SK-N-SH (cell line): ENCODE results near the gene SCAMP2. TPM values are rescaled to one million over a fixed set of nuclear protein-coding genes. Genes with fewer than 3 reads are reported as not detected.

Source experiments
- CTCF ChIA-PET: fragments of 300-600, 350-600 bp; formaldehyde crosslinking; extraction: SDS; loops from one replicate; lab custom pipeline; 2021; lab: Yijun Ruan, JAX
- POLR2A ChIA-PET: fragments of 350-600 bp; sonication (Branson Sonifier 250); formaldehyde crosslinking; extraction: SDS; loops from one replicate; lab custom pipeline; 2020; ENCODE audit warnings: antibody characterized with exemption, inconsistent platforms; lab: Yijun Ruan, JAX
- DNase-seq: peaks from one replicate; pipeline ENCODE4 v3.0.0; 2012
- H2AFZ ChIP-seq: fragments of 200-600 bp; sonication (generic); 2 replicates; pipeline ENCODE4 v1.8.1; 2016; ENCODE audit warnings: antibody characterized with exemption, mild to moderate bottlenecking, low read depth
- H3F3A ChIP-seq: fragments of 200-600 bp; sonication (generic); replicated peaks from 2 replicates; pipeline ENCODE3; 2016; ENCODE audit warnings: antibody characterized with exemption, mild to moderate bottlenecking; ENCODE audit not compliant: insufficient read depth
- H3K27ac ChIP-seq, 2 experiments: fragments of 200-500 bp in 1 of 2; fragments of 200-600 bp in 1 of 2; sonication (Bioruptor generic) in 1 of 2; sonication (generic), shearing (Covaris generic) in 1 of 2; 2 replicates each; pipeline versions ENCODE4 v1.5.1 to v1.6.1; 2014 to 2016; ENCODE audit warnings: low read depth in 2 of 2, inconsistent platforms in 1 of 2, low read length in 1 of 2, mild to moderate bottlenecking in 1 of 2, mixed read lengths in 1 of 2
- H3K27me3 ChIP-seq: fragments of 200-600 bp; sonication (generic), shearing (Covaris generic); 2 replicates; pipeline ENCODE4 v1.6.1; 2016; ENCODE audit warnings: mixed run types; ENCODE audit not compliant: insufficient read depth
- H3K36me3 ChIP-seq, 2 experiments: fragments of 200-500 bp in 1 of 2; fragments of 200-600 bp in 1 of 2; sonication (Bioruptor generic) in 1 of 2; sonication (generic) in 1 of 2; replicated peaks in 1 of 2; 2 replicates each; pipeline versions ENCODE3 to v1.5.1; 2014 to 2016; ENCODE audit warnings: low read length in 1 of 2, mild to moderate bottlenecking in 1 of 2; ENCODE audit not compliant: insufficient read depth in 2 of 2, control insufficient read depth in 1 of 2
- H3K4me1 ChIP-seq, 2 experiments: fragments of 200-500 bp in 1 of 2; fragments of 200-600 bp in 1 of 2; sonication (Bioruptor generic) in 1 of 2; sonication (generic), shearing (Covaris generic) in 1 of 2; 2 replicates each; pipeline versions ENCODE4 v1.5.1 to v1.6.1; 2014 to 2016; ENCODE audit warnings: low read depth in 1 of 2, low read length in 1 of 2, mixed run types in 1 of 2; ENCODE audit not compliant: insufficient read depth in 2 of 2, control insufficient read depth in 1 of 2
- H3K4me2 ChIP-seq: fragments of 200-600 bp; sonication (generic), shearing (Covaris generic); 2 replicates; pipeline ENCODE4 v1.6.1; 2017; ENCODE audit warnings: mixed run types
- H3K4me3 ChIP-seq, 2 experiments: fragments of 200-500 bp in 1 of 2; fragments of 200-600 bp in 1 of 2; sonication (Bioruptor generic) in 1 of 2; sonication (generic), shearing (Covaris generic) in 1 of 2; 2 replicates each; pipeline versions ENCODE4 v1.5.1 to v1.8.1; 2014 to 2016; ENCODE audit warnings: low read depth in 2 of 2, inconsistent platforms in 1 of 2, low read length in 1 of 2, mild to moderate bottlenecking in 1 of 2, mixed read lengths in 1 of 2, moderate library complexity in 1 of 2
- H3K79me2 ChIP-seq: fragments of 200-600 bp; sonication (generic); 2 replicates; pipeline ENCODE4 v1.8.1; 2017; ENCODE audit warnings: mild to moderate bottlenecking; ENCODE audit not compliant: insufficient read depth
- H3K9ac ChIP-seq: fragments of 200-600 bp; sonication (generic); 2 replicates; pipeline ENCODE4 v1.6.1; 2017; ENCODE audit warnings: mixed run types
- H3K9me2 ChIP-seq: fragments of 200-600 bp; sonication (generic); 2 replicates; pipeline ENCODE4 v1.6.1; 2017; ENCODE audit warnings: mixed run types
- H3K9me3 ChIP-seq: fragments of 200-600 bp; sonication (generic); 2 replicates; pipeline ENCODE4 v1.6.1; 2017; ENCODE audit warnings: mixed run types, mild to moderate bottlenecking, moderate library complexity
- H4K20me1 ChIP-seq: fragments of 200-600 bp; sonication (generic); 2 replicates; pipeline ENCODE4 v1.6.1; 2017; ENCODE audit warnings: mild to moderate bottlenecking, mixed run types; ENCODE audit not compliant: insufficient read depth
- ELF1 ChIP-seq: IDR thresholded peaks from 2 replicates; pipeline ENCODE4 v1.4.0; 2012
- FOXJ3 ChIP-seq: sonication (generic); formaldehyde crosslinking; IDR thresholded peaks from 2 replicates; pipeline ENCODE4 v1.5.1; 2020; ENCODE audit warnings: mild to moderate bottlenecking, missing genetic modification reagents
- GABPA ChIP-seq: IDR thresholded peaks from 2 replicates; pipeline ENCODE4 v1.4.0; 2012; ENCODE audit warnings: low read depth, mild to moderate bottlenecking
- RXRA ChIP-seq: IDR thresholded peaks from 2 replicates; pipeline ENCODE4 v1.4.0; 2012; ENCODE audit warnings: low read depth, mild to moderate bottlenecking, borderline replicate concordance
- TEAD4 ChIP-seq: IDR thresholded peaks from 2 replicates; pipeline ENCODE4 v1.4.0; 2012; ENCODE audit warnings: mild to moderate bottlenecking, borderline replicate concordance; ENCODE audit not compliant: insufficient read depth
- WGBS: methylation state at CpG from one replicate; pipeline ENCODE4 v1.1.6; 2017; ENCODE audit warnings: low lambda C conversion rate; 5-methylcytosine and 5-hydroxymethylcytosine counted together
- polyA plus RNA-seq, 3 experiments: library from polyadenylated mRNA; depleted of rRNA; stranded (reverse); fragments of >200 nt; gene quantifications; 2 replicates each; pipeline ENCODE4 v1.2.3, GENCODE V29; 2012
- TF ChIP-seq, protein P1 (sequence below): fragments of 150-350 bp; IDR thresholded peaks from 2 replicates; pipeline ENCODE4 v1.6.1; 2017; ENCODE audit warnings: antibody characterized with exemption, low read length, low read depth, borderline replicate concordance
- TF ChIP-seq, protein P2 (sequence below): IDR thresholded peaks from 2 replicates; pipeline ENCODE4 v1.4.0; 2012; ENCODE audit warnings: low read depth
- TF ChIP-seq, protein P3 (sequence below): IDR thresholded peaks from 2 replicates; pipeline ENCODE4 v1.4.0; 2012; ENCODE audit warnings: low read depth, borderline replicate concordance

Gene SCAMP2
- polyA plus RNA-seq, 1 of the 3 experiments (the other 2 are of a cell fraction): 88.1 TPM

DNA sequence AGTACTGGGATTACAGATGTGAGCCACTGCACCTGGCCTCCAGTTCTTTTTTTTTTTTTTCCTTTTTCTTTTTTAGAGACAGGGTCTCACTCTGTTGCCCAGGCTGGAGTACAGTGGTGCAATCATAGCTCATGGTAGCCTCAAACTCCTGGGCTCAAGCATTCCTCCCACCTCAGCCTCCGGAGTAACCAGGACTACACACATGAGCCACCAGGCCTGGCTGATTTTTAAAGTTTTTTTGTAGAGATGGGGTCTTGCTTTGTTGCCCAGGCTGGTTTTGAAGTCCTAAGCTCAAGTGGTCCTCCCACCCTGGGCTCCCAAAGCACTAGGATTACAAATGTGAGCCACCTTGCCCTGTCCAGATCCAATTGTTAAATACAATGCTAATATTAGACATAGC lies 16.6 kb downstream of the SCAMP2 start:
- POLR2A ChIA-PET: no interaction called here
- 95% methylated on average over 1 of the region's 1 CpG for WGBS
- H3K27ac ChIP-seq: no peak overlapping the region
- H2AFZ ChIP-seq: no peak overlapping the region
- no peak overlapping the region for H3K4me2 ChIP-seq
- no peak overlapping the region for H3K9ac ChIP-seq
- no peaks in the 10 kb centered on the region for H3K9me3 ChIP-seq
- TF ChIP-seq RXRA (no peak), ELF1 (no peak), GABPA (no peak), FOXJ3 (CRISPR knock-in tag) (no peak)
- TF ChIP-seq, protein P1, sequence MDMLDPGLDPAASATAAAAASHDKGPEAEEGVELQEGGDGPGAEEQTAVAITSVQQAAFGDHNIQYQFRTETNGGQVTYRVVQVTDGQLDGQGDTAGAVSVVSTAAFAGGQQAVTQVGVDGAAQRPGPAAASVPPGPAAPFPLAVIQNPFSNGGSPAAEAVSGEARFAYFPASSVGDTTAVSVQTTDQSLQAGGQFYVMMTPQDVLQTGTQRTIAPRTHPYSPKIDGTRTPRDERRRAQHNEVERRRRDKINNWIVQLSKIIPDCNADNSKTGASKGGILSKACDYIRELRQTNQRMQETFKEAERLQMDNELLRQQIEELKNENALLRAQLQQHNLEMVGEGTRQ: no peak
- peaks cover 0 to 18% of the 10 kb centered on the region in 2 experiments; a peak in 1 of 4 replicates for H3K4me1 ChIP-seq
- no peak for DNase-seq
- H3K79me2 ChIP-seq: peaks cover 59% of the 10 kb centered on the region
- H3K4me3 ChIP-seq: no peak overlapping the region
- peaks cover 3 to 27% of the 10 kb centered on the region in 2 experiments for H3K36me3 ChIP-seq
- H3K9me2 ChIP-seq: no peaks in the 10 kb centered on the region
- no peaks in the 10 kb centered on the region for H3F3A ChIP-seq
- peaks cover 14% of the 10 kb centered on the region; the same call in 1 of the 2 replicates for H4K20me1 ChIP-seq
- no peaks in the 10 kb centered on the region for H3K27me3 ChIP-seq
- CTCF ChIA-PET: interaction anchor here (0.6 to 3.1 kb wide), 5 partner anchors 11 to 94 kb away, joined by 3 to 9 read pairs (median 5); partner anchors contain the start of gene ULK3

DNA sequence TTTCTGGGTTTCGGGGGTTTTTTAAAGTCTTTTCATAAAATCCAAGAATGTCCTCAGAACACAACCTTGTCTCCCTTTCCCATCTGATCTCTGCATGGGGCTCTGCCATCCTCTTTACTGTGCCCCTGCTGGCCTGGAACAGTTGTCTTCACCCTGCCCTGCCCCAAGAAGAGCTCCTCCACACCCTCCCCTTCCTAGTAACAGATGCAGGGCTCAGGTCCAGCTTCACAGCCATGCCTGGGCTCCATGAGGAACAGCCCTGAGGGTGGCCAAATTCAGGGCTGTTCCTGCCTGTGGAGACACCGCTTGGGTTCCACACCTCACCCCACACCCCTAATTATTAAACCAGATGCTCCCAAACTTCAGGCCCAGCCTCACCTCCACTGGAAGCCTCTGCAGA lies 17.3 kb downstream of the SCAMP2 start:
- ChIA-PET POLR2A (interaction anchor here (0.9 to 1.4 kb wide), 2 partner anchors 14 to 34 kb away, joined by 4 to 6 read pairs; no protein-coding TSS in a partner anchor), CTCF (interaction anchor here (0.8 to 3.1 kb wide), 6 partner anchors 12 to 94 kb away, joined by 3 to 9 read pairs (median 4); partner anchors contain the start of gene ULK3)
- no peaks in the 10 kb centered on the region for H3K9me3 ChIP-seq
- no peaks in the 10 kb centered on the region for H3K27me3 ChIP-seq
- H4K20me1 ChIP-seq: peaks cover 14% of the 10 kb centered on the region; the same call in 1 of the 2 replicates
- no peak overlapping the region for H3K4me3 ChIP-seq
- WGBS: 95% methylated on average over 2 of the region's 2 CpGs
- H3K79me2 ChIP-seq: peaks cover 55% of the 10 kb centered on the region
- no peak overlapping the region for H3K4me2 ChIP-seq
- H2AFZ ChIP-seq: no peak overlapping the region
- no peak for TF ChIP-seq GABPA
- TF ChIP-seq, protein P2, sequence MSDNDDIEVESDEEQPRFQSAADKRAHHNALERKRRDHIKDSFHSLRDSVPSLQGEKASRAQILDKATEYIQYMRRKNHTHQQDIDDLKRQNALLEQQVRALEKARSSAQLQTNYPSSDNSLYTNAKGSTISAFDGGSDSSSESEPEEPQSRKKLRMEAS: no peak
- TF ChIP-seq TEAD4: no peak
- TF ChIP-seq, protein P1: no peak
- TF ChIP-seq, protein P3, sequence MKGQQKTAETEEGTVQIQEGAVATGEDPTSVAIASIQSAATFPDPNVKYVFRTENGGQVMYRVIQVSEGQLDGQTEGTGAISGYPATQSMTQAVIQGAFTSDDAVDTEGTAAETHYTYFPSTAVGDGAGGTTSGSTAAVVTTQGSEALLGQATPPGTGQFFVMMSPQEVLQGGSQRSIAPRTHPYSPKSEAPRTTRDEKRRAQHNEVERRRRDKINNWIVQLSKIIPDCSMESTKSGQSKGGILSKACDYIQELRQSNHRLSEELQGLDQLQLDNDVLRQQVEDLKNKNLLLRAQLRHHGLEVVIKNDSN: no peak
- H3K36me3 ChIP-seq: peaks cover 3 to 32% of the 10 kb centered on the region in 2 experiments
- H3K9me2 ChIP-seq: no peaks in the 10 kb centered on the region
- no peak overlapping the region for H3K27ac ChIP-seq
- H3F3A ChIP-seq: no peaks in the 10 kb centered on the region
- peak; percentile 48 for DNase-seq
- peaks cover 0 to 18% of the 10 kb centered on the region in 2 experiments; a peak in 1 of 4 replicates for H3K4me1 ChIP-seq
- no peak overlapping the region for H3K9ac ChIP-seq
